GM21367 (cell line): Measurements from ENCODE around the gene FZD10.

ENCODE experiments used
- ATAC-seq: cut with Tn5 transposase; IDR thresholded peaks from one replicate; pipeline ENCODE4 v1.9.1; 2021; ENCODE audit not compliant: unreplicated experiment

Gene FZD10

DNA sequence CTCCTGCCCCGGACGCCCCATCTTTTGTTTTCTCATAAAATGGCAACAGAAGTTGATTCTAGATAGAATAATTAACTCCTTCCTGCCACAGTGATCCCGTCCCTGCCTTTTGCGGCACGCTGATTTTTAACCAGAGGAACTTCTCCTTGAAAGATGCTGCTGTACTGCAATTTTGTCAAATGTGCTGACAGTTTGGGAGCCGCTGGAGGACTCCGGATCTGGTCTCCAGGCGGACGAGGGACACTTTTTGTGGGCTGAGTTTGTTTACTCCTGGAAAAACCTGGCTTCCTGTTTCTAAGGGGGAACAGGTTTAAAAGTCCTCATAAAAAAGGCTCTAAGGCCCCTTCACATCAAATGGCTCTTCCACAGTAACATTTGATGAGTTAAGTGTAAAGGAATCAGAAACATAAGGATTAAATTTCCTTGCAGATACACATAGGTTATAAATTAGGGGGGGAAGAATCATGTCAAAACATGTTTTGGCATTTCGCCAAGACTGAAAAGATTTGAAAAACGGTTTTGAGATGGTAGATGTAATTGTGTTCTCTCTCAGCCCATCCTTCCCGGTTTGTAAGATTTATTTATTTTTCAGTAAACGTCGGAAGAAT, 15.5 kb downstream of the FZD10 start:
- no peak for ATAC-seq

DNA sequence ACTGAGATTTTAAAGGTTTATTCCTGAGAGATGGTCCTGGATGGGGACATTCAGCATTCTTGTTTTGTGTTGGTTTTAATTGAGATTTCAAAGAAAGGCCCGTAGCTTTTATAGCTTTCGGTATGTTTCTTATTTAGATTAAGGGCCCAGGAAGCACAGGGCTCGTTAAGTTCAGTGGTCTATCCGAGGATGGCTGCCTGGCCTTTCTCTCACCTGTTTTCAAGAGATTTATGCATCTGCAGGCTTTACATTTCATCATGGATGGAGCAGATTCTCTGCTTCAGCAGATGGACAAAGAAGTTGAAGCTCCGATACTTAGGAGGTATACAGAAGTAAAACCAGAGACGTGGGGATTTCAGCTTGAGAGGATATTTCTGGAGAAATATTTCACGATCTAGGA, 16.0 kb downstream of the FZD10 start:
- ATAC-seq = no peak

DNA sequence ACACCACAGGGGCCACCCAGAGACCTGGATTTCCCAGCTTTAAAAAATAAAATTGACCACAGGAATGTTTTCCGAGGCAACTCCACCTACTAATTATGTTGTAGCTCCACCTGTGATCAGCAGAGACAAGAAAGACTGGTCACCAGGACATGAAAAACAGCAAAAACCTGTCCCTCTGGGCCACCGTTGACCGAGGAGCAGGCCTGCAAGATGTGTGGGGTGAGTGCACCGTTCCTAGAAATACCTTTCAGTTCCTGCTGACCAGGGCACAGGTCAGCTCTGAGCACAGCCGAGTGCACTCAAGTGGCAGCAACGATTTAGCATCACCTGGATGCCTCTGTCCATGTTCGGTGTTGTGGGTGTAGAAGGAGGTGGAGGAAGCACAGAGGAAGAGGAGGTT, 16.9 kb downstream of the FZD10 start:
- no peak for ATAC-seq

DNA sequence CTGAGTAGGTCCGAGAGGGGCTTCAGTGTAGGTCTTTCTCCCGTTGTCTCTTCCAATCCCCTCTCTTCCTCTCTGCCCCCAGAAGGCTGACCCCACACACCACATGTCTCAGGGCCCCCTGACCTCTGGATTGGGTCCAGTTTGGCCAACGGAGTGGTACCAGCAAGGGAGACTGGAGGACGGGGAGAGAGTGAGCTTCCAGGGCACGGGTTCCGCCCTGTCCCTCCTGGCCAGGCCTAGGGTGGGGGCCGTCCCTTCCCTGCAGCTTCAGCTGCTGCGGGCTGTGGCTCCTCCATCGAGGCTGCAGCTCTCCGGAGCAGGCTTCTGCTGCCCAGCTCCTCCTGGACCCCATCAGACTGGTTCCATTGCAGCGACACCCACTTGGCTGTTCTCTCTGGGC, 17.4 kb downstream of the FZD10 start:
- ATAC-seq = no peak

DNA sequence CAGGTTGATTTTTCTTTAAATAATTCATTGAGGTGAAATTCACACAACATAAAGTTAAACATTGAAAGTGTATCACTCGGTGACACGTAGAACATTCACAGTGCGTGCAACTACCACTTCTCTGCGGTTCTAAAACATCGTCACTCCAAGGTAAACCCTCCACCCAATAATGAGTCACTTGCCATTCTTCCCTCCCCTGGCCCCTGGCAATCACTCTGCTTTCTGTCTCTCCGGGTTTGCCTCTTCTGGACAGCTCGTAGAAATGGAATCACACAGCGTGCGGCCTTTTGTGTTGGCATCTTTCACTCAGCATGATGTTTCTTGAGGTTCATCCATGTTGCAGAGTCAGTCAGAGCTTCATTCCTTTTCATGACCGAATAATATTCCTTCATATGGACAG, 18.9 kb downstream of the FZD10 start:
- no peak for ATAC-seq

DNA sequence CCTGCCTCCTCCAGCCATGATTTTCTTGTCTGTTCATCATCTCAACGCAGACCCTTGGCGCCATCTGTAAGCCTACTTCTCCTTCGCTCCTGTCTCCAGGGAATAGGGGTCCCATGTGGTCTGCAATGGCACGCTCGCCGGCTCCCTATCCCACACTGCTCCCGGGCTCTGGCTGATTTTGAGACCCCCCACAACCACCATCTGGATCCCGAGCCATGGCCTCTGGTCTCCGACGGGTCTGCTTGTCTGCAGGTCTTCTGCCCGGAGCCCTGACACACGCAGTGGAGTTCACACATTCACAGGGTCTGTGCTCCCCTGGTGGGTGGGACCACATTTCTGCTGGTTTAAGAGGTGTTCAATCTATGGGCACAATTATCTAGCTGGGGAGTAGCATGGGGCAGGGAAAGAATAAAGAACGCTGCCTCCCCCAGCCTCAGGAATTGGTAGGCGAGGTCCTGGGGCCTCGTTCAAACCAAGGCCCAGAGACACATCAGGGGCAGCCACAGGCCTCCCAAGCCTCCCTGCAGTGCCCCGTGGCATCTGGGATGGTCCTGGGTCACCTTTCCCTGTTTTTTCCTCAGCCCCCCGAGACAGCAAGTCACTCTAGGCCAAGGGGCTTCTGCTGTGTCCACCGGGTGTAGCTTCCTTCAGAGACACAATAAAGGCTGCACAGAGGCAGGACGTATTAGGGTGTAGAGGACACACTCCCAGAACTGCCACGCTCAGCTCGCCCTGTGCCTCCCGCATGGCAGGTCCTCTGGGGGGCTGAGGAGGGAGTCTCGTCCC, 21.5 kb downstream of the FZD10 start:
- no peak for ATAC-seq

DNA sequence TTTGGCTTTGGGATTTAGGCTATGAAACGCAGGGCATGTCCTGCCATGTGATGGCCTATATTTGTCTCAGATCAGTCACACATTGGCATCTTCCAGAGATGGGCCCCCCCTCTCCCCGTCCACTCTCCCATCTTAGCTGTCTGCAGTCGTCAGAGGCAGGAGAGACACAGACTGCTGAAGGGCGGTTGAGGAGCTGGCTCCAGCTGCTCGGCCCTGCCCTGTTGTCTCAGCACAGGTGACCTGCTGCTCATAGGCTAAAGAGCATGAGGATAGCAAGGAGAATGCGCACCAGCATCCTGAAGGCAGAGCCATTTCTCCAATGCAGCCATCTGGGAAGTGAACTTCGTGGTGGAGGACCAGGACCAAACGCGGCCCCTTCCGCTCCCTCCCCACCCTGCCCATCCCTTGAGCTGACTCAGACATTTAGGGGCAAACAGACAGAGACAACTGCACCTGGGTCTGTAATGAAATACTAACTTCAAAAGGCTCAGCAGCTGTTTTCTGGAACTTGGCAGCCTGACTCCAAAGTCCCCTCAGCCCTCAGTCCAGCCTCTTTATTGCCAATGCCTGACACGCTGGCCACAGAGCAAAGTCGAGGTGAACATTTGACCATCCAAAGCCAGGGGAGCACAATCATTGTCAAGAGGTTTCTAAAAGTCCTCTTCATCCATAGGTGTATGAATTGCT, 22.3 kb downstream of the FZD10 start:
- ATAC-seq = no peak

DNA sequence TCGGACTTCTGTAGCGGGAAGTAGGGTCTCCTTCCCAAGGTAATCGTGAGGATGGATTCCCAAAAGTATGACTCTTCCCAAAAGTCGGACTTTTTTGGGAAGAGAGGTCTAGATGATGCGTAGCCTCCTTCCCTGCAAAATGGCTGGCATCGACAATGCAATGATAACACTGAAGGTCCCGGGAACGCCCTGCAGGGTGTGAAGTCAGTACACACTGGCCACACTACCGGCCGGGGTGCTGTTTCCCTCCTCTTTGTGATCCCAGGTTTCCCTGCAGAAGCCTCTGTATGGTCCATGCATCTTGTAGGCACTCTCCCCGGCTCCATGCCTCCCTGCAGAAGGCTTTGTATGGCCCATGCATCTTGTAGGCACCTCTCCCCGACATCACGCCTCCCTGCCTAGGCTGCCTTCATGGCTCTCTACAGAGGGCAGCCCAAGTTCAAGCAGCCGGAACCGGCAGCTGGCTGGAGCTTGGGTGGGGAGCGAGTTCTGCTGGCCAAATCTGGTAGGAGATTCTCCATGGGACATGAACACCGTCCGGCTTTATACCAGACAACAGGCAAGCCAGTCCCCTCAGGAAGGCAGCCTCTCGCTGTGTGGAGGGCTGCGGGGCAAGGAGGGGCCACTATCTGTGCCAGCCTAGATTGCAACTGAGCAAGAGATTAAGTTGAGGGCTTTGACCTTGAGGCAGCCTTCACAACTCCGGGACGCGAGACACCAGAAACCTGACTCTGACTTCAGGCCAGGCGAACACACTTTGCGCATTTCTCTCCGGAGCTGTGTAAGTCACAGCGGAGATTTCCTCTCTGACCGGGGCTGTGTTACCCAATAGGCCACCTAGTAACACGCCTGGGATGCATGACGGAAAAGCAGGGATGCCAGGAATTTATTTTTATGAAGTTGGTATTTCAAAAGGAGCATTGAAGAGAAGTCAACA, 23.5 kb downstream of the FZD10 start:
- no peak for ATAC-seq

DNA sequence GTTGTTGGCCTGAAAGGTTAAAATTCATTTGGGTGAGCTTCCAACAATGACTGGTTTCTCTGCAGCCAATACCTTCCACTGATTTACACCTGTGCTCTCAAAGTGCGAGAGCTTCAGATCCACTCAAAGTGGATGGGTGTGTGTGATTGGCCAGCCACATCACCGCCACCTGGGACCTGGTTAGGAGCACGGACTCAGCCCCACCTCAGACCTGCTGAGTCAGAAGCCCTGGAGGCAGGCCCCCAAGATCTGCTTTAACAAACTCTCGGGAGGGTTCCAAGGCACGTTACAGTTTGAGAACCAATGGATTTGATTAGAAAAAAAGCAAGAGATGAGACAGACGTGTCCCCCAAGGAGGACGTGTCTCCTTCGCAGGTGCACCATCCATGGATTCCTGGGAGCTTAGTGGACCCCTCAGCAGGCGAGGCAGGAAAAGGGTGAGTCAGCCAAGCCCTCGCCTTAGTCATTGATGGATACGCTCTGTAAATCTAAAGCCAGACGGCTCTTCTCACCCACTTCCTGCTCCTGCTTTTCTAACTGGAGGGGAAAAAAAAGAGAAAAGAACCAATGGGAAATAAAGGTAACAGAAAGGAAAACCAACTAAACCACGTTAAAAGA, 24.5 kb downstream of the FZD10 start:
- no peak for ATAC-seq

DNA sequence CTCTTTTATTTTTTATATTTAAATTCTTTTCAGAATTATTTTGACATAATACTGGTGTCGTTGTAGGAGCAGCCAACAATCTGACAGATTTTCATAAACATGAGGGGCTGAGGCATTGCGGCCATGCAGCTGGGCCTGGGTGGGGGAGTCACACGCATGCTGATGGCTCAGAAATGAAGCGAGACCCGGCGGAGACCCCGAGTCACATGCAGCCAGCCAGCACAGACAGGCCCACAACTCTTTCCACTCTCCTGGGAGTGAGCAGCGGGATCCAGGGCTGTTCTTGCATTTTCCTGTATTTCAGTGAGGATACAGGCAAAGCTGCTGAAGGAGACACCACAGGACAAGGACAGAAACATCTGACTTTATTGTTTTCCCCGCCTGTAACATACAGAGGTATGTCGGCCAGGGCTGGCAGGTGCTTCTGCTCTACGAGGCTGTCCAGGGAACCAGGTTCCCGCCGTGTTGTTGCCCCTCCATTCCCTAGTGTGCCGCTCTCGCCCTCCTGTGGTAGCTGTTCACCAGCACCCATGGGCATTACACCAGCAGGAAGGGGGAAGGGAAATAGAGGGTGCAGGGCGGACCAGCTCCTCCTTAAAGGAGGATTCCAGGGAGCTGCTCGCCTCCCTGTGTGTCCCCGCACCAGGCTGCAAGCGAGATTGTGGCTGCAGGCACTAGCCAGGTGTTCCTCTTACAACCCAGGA, 30.5 kb downstream of the FZD10 start:
- ATAC-seq = no peak

DNA sequence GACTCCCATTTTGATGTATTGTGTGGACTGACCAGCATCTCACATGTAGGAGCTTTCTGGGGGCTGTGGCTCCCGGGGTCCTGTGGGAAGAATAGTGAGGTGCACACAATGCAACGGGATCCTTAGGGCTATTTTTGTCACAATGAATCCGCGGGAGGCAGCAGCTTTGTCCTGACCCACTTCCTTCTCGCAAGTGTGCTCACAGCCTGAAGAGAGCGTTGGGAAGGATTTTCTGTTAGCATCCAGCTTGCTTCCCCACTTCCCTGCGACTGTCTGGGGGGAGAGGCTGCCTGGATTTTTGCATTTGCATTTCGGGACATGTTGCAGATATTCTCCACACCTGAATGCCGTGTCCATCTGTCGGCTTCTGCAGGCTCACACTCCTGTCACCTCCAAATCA, 31.9 kb downstream of the FZD10 start:
- ATAC-seq = no peak

DNA sequence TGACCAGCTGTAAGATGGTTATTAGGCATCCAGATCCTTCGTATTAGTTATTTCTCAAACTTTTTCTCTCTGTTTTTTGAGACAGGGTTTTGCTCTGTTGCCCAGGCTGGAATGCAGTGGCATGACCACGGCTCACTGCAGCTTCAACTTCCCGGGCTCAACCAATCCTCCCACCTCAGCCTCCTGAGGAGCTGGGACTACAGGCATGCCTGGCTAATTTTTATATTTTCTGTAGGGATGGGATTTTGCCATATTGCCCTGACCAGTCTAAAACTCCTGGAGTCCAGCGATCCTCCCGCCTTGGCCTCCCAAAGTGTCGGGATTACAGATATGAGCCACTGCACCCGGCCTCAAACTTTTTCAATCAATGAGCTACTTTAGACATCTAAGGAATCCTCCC, 33.1 kb downstream of the FZD10 start:
- ATAC-seq = no peak

DNA sequence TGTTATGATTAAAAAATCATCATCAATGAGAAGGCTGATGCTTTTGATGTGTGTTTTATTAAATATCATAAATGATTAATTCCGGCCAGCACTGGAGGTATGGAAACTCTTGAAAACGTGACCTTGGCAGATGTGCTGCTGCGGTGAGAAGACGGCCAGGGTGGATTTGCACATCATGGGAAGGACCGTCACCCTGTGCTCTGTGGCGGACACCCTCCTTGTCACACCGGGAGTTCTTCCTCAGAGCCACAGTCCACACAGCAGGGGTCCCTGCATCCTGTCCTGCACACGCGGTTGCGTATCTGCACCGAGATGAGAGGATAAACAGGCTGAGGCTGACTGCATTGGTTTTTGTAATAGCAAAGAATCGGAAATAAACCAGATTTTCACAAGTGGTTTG, 33.5 kb downstream of the FZD10 start:
- ATAC-seq = no peak

DNA sequence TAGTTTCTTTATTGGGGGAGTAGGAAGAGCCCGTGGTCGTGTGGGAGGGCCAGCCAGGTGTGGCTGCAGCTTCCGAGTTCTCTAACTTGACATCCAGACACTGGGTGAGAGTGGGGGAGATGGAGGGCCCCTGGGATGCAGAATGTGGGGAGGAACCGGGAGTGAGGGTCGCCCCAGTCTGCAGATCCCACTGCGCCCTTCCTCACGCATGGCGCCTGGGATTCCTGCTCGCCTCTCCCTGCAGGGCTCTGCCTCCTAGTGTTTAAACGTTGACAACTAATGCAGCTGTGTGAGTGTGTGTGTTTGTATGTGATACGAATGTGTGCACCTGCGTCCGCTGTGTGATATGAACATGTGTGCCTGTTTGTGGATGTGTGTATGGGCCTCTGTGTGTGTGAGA, 34.6 kb downstream of the FZD10 start:
- ATAC-seq = no peak

DNA sequence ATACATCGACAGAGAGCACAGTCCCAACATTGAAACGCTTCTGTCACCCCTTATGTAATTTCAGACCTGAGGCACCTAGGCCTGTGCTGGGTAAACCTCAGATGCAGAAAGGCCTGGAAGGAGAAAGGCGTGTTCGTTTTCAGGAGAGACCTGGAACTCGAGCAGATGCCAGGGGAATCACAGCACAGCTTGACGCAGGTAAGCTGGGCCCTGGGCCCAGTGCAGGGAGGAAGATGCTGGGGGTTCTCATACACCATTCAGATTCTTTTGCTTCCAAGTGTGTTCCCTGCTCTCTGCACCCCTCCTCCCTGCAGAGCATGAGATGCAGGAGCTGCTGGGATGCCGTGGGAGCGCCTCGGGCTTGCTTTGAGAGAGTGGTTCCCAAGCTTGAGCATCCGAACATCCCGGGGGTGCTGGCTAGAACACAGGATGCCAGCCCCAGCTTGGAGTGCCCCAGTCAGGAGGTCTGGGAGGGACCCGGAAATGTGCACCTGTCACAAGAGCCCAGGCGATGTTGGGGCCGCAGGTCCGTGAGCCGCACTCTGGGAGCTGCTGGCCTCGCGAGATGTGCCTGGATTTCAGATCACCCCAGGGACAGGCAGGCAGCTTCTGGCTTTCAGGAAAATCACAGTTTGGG, 35.9 kb downstream of the FZD10 start:
- no peak for ATAC-seq

DNA sequence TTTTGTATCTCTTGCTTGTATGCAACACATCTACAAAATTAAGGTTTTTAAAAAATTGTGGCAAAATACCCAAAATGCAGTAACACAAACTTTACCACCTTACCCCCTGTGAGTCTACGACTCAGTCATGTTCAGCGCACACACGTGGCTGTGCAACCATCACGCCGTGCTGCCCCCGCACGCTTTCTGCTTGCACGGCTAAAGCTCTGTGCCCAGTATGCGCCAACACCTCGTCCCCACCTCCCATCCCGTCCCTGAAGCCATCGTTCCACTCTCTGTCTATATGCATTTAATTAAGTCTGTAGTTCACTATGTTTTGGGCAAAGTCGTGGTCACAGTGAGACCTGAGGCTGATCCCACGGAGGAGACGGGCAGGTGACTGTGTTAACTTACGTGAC, 36.4 kb downstream of the FZD10 start:
- ATAC-seq = no peak

DNA sequence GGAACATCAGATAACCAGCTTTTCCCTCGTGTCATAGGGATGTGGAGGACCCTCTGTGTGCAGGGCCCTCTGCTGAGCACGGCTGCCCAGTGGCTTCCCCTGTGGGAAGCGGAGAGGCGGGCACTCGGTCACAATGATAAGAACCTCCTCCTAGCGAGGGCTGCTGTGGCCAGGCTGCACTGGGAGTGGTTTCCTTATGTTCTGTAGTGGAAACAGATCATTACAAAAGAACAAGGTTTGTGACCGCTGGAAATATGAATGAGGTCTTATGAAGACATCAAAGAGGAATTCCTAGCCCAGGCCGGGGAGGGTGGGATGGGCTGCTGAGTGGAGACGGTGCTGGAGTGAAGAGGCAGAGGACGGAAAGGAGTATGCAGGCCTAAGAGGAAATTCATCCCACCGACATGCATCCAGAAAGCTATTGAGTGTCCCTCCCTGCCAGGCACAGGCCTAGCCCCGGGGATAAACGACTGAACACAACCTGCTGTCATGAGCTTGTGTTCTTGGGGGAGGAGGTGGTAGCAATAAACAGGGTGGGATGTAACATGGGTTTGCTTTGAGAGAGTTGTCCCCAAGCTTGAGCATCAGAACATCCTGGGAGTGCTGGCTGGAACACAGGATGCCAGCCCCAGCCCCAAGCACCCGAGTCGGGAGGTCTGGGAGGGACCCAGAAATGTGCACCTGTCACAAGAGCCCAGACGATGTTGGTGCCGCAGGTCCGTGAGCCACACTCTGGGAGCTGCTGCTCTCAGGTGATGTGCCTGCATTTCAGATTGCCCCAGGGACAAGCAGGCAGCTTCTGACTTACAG, 37.5 kb downstream of the FZD10 start:
- ATAC-seq = no peak

DNA sequence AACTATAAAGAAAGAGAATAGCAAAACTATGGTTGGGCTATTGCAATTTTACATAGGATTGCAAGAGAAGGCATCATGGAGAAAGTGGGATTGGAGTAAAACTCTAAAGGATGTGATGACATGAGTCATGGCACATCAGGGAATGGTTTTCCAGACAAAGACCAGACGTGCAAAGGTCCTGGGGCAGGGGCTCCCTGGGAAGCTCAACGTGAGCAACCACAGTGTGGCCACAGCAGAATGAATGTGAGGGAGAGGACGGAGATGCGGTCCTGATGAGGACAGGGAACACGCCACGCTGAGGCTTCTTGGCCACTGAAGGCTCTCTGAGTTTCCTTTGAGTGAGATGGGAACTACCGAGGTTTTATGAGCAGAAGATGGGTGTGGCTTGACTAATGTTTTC, 38.2 kb downstream of the FZD10 start:
- no peak for ATAC-seq

DNA sequence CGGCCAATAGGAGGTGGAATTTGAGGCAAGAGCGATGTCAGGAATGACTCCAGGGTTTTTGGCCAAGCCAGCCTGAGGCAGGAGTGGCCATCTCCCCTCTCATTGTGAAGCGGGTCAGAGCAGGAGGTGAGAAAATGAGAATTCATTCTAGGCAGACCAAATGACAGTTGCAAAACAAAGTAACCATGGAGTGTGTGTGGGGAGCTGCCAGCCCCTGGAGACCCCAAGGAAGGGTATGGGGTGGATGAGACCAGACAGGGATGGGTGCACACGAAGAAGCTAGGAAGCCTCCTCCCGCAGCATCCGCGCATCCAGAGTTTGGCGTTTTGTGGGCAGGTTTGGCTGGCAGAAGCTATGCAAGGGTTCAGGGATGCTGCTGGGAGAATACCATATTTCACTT, 38.8 kb downstream of the FZD10 start:
- no peak for ATAC-seq
